H1 (cell line): Measurements from ENCODE around the gene TRAF3. TPM values are rescaled to one million over a fixed set of nuclear protein-coding genes. Genes with fewer than 3 reads are reported as not detected.

Source experiments
- ATF3 ChIP-seq: IDR thresholded peaks from 2 replicates; pipeline ENCODE4 v1.6.1; 2011; ENCODE audit warnings: low read depth, mild to moderate bottlenecking, low read length; ENCODE audit not compliant: insufficient read depth
- CHD1 ChIP-seq: IDR thresholded peaks from 2 replicates; pipeline ENCODE4 v1.6.1; 2012; ENCODE audit warnings: low read depth, low read length, improper control_type of control experiment
- KDM5A ChIP-seq: fragments of 200-600 bp; IDR thresholded peaks from 2 replicates; pipeline ENCODE4 v1.7.1; 2012; ENCODE audit warnings: mild to moderate bottlenecking, low read length, inconsistent platforms, mixed read lengths
- SIRT6 ChIP-seq: IDR thresholded peaks from one replicate; pipeline ENCODE4 v1.7.1; 2012; ENCODE audit warnings: low read length, inconsistent platforms
- TEAD4 ChIP-seq: IDR thresholded peaks from 2 replicates; pipeline ENCODE4 v1.6.1; 2012; ENCODE audit warnings: low read depth, low read length, inconsistent platforms, mixed read lengths
- polyA plus RNA-seq, 7 experiments: library from polyadenylated mRNA; depleted of rRNA in 3 of 7; stranded (reverse) in 5 of 7; unstranded in 2 of 7; fragments of >200 nt in 5 of 7; fragments of 200-250 nt in 2 of 7; gene quantifications; 1 replicate in 5 of 7; 2 replicates in 1 of 7; 4 replicates in 1 of 7; pipeline versions ENCODE4 v1.2.1 to v1.2.3, GENCODE V29; 2011 to 2013; ENCODE audit warnings: missing spikeins in 2 of 7, mixed read lengths in 2 of 7
- total RNA-seq: library from RNA; stranded (reverse); fragmentation: NEBNext Ultra II Directional; extraction: Animal tissue kit (Norgen Biotek cat#: 25700); gene quantifications from 2 replicates; pipeline ENCODE4 v1.2.1, GENCODE V29; 2021
- TF ChIP-seq, protein P1 (sequence below), 3 experiments: IDR thresholded peaks; 1 replicate in 2 of 3; 2 replicates in 1 of 3; pipeline versions ENCODE4 v1.5.1 to v1.6.1; 2011; ENCODE audit warnings: low read length in 3 of 3, mild to moderate bottlenecking in 3 of 3, inconsistent platforms in 2 of 3, low read depth in 1 of 3, moderate library complexity in 1 of 3; ENCODE audit not compliant: insufficient read depth in 1 of 3; ENCODE audit errors: control extremely low read depth in 1 of 3

The TRAF3 gene
- total and polyA plus RNA-seq, 2 of the 8 experiments (the other 6 are each of a cell fraction or from before 2014, with no cell fraction given) = 5.8 to 12.1 TPM

DNA sequence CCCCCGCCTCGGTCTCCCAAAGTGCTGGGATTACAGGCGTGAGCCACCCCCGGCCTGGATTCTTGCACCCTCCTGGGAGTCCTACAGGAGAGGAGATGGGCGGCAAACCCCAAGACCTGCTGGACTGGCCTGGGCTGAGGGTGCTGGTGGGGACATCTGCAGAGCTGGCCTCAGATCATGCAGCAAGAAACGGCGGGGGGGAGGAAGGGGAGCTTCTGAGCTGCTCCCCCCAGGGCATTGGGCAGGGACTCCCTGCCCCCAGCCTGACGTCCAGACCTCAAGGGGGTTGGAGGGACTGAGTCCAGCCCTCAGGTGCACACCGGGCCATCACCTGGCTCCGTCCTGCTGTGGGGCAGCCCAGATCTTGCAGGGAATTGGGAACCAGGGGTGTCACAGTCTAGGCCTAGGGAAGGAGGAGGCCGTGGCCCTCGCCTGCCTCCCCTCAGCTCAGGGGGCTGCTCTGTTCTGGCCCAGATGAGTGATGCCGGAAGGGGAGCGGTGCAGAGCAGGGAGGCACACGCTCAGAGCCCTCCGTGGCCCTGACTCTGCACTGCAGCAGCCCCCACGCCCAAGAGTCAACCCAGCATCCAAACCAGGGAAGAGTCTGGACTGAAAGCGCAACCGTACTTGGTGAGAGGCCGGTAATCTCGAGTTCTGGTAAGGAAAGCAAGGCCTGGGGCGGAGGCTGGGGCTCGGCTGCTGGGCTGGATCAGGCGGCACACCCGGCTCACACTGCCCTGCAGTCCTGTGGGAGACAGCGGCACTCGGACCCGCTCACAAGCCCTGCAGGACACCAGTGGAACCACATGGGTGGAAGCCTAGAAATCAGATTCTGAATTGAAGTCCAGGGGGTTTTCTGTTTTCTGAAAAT is 136.3 kb downstream of the TRAF3 start (continued):
- TF ChIP-seq CHD1 = no peak
- TF ChIP-seq SIRT6 = no peak
- TF ChIP-seq, protein P1, sequence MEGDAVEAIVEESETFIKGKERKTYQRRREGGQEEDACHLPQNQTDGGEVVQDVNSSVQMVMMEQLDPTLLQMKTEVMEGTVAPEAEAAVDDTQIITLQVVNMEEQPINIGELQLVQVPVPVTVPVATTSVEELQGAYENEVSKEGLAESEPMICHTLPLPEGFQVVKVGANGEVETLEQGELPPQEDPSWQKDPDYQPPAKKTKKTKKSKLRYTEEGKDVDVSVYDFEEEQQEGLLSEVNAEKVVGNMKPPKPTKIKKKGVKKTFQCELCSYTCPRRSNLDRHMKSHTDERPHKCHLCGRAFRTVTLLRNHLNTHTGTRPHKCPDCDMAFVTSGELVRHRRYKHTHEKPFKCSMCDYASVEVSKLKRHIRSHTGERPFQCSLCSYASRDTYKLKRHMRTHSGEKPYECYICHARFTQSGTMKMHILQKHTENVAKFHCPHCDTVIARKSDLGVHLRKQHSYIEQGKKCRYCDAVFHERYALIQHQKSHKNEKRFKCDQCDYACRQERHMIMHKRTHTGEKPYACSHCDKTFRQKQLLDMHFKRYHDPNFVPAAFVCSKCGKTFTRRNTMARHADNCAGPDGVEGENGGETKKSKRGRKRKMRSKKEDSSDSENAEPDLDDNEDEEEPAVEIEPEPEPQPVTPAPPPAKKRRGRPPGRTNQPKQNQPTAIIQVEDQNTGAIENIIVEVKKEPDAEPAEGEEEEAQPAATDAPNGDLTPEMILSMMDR (IDR thresholded peaks at IDR 0.05; ENCODE audit: control extremely low read depth in 1 of 3, insufficient read depth in 1 of 3, low read depth in 1 of 3, low read length in 3 of 3) = no peak
- TF ChIP-seq TEAD4 = no peak
- no peak for TF ChIP-seq KDM5A
- TF ChIP-seq ATF3 = no peak
